WTC11 (cell line): Measurements from ENCODE around the gene FHIT.

ENCODE experiments used
- ELF4 ChIP-seq: sonication (generic); formaldehyde crosslinking; IDR thresholded peaks from 2 replicates; pipeline ENCODE4 v1.8.1; 2022; ENCODE audit warnings: low read depth, mild to moderate bottlenecking, moderate library complexity, missing genetic modification reagents
- ZNF232 ChIP-seq: sonication (generic); formaldehyde crosslinking; IDR thresholded peaks from 2 replicates; pipeline ENCODE4 v1.8.0; 2022; ENCODE audit warnings: mild to moderate bottlenecking, missing genetic modification reagents
- TF ChIP-seq, protein P1 (sequence below): fragments of 200-600 bp; IDR thresholded peaks from 2 replicates; pipeline ENCODE4 v1.8.0; 2022; ENCODE audit warnings: antibody characterized with exemption
- TF ChIP-seq, protein P2 (sequence below): sonication (generic); formaldehyde crosslinking; IDR thresholded peaks from 2 replicates; pipeline ENCODE4 v1.8.1; 2022; ENCODE audit warnings: mild to moderate bottlenecking, moderate library complexity, missing genetic modification reagents
- TF ChIP-seq, protein P3 (sequence below): sonication (generic); formaldehyde crosslinking; IDR thresholded peaks from 2 replicates; pipeline ENCODE4 v1.8.1; 2023; ENCODE audit warnings: mild to moderate bottlenecking, missing genetic modification reagents, borderline replicate concordance

DNA sequence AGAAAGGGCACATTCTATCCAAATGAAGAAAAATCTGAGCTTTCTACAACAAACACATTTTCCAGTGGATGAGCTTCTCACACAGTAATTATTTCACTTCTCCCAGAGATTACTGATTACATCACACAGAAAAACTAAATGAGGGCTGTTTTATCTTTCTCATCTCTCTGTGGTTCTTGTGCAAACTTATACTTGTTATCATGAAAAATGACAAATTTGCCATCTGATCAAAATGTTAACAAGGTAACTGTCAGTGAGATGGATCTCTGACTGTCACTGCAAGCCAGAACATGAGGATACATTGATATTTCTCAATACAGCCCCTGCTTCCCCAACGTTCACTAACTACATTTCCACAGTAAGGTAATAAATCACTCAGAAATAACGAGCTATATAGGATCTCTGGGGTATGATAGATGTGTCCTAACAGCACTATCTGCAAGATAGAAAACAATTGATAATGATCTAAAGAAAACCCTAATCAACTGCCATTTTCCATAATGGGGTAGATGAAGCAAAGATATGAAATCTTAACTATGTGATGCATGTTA lies 1372.1 kb downstream of the FHIT start:
- TF ChIP-seq, protein P1, sequence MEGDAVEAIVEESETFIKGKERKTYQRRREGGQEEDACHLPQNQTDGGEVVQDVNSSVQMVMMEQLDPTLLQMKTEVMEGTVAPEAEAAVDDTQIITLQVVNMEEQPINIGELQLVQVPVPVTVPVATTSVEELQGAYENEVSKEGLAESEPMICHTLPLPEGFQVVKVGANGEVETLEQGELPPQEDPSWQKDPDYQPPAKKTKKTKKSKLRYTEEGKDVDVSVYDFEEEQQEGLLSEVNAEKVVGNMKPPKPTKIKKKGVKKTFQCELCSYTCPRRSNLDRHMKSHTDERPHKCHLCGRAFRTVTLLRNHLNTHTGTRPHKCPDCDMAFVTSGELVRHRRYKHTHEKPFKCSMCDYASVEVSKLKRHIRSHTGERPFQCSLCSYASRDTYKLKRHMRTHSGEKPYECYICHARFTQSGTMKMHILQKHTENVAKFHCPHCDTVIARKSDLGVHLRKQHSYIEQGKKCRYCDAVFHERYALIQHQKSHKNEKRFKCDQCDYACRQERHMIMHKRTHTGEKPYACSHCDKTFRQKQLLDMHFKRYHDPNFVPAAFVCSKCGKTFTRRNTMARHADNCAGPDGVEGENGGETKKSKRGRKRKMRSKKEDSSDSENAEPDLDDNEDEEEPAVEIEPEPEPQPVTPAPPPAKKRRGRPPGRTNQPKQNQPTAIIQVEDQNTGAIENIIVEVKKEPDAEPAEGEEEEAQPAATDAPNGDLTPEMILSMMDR: no peak
- TF ChIP-seq ZNF232 (CRISPR knock-in tag): no peak
- TF ChIP-seq ELF4 (CRISPR knock-in tag): no peak
- TF ChIP-seq, protein P2, sequence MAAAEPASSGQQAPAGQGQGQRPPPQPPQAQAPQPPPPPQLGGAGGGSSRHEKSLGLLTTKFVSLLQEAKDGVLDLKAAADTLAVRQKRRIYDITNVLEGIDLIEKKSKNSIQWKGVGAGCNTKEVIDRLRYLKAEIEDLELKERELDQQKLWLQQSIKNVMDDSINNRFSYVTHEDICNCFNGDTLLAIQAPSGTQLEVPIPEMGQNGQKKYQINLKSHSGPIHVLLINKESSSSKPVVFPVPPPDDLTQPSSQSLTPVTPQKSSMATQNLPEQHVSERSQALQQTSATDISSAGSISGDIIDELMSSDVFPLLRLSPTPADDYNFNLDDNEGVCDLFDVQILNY (CRISPR knock-in tag): no peak
- TF ChIP-seq, protein P3, sequence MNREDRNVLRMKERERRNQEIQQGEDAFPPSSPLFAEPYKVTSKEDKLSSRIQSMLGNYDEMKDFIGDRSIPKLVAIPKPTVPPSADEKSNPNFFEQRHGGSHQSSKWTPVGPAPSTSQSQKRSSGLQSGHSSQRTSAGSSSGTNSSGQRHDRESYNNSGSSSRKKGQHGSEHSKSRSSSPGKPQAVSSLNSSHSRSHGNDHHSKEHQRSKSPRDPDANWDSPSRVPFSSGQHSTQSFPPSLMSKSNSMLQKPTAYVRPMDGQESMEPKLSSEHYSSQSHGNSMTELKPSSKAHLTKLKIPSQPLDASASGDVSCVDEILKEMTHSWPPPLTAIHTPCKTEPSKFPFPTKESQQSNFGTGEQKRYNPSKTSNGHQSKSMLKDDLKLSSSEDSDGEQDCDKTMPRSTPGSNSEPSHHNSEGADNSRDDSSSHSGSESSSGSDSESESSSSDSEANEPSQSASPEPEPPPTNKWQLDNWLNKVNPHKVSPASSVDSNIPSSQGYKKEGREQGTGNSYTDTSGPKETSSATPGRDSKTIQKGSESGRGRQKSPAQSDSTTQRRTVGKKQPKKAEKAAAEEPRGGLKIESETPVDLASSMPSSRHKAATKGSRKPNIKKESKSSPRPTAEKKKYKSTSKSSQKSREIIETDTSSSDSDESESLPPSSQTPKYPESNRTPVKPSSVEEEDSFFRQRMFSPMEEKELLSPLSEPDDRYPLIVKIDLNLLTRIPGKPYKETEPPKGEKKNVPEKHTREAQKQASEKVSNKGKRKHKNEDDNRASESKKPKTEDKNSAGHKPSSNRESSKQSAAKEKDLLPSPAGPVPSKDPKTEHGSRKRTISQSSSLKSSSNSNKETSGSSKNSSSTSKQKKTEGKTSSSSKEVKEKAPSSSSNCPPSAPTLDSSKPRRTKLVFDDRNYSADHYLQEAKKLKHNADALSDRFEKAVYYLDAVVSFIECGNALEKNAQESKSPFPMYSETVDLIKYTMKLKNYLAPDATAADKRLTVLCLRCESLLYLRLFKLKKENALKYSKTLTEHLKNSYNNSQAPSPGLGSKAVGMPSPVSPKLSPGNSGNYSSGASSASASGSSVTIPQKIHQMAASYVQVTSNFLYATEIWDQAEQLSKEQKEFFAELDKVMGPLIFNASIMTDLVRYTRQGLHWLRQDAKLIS (CRISPR knock-in tag): no peak
